HepG2 (cell line): ENCODE measurements around the gene AHCYL1. TPM values are rescaled to one million over a fixed set of nuclear protein-coding genes. Genes with fewer than 3 reads are reported as not detected.

Experiments used
- ATAC-seq: fragments of 200-7000 bp; cut with Tn5 transposase; 3 replicates; pipeline ENCODE4 v1.9.1; 2020; ENCODE audit warnings: mild to moderate bottlenecking, moderate library complexity
- BruUV-seq: library from RNA; stranded (reverse); fragments of 400-500 nt; replicated peaks from 2 replicates; lab custom pipeline; 2021; lab: Mats Ljungman, UMichigan
- CTCF ChIA-PET: fragments of 300-600 bp; formaldehyde crosslinking; extraction: SDS; loops from one replicate; lab custom pipeline; 2021; ENCODE audit warnings: low total read pairs, inconsistent platforms, low intra/inter-chr PET ratio; lab: Yijun Ruan, JAX
- POLR2A ChIA-PET: fragments of 350-600 bp; sonication (Branson Sonifier 250); formaldehyde crosslinking; loops from one replicate; lab custom pipeline; 2020; ENCODE audit warnings: antibody characterized with exemption, inconsistent platforms; lab: Yijun Ruan, JAX
- DNase-seq: peaks from one replicate; pipeline ENCODE4 v3.0.0-alpha.2; 2015; ENCODE audit warnings: low spot score
- FAIRE-seq: peaks from 3 replicates; lab custom pipeline; 2011; peaks lifted over from hg19 to GRCh38; lab: Jason Lieb, UNC
- H2AFZ ChIP-seq: one replicate; pipeline ENCODE4 v1.6.1; 2011; ENCODE audit warnings: low read length, inconsistent platforms
- H3K27ac ChIP-seq: fragments of 300-600 bp; 3 replicates; pipeline ENCODE4 v1.8.0; 2011; ENCODE audit warnings: mixed run types, mild to moderate bottlenecking, mixed read lengths, low read length, inconsistent platforms; ENCODE audit not compliant: insufficient read depth; ENCODE audit errors: extremely low read length
- H3K27me3 ChIP-seq, 2 experiments: fragments of 200-600 bp in 1 of 2; 2 replicates in 1 of 2; 3 replicates in 1 of 2; pipeline versions ENCODE4 v1.6.0 to v1.8.0; 2011; ENCODE audit warnings: low read length in 2 of 2, mild to moderate bottlenecking in 2 of 2, moderate library complexity in 2 of 2, inconsistent platforms in 1 of 2; ENCODE audit not compliant: insufficient read depth in 2 of 2, control insufficient read depth in 1 of 2
- H3K36me3 ChIP-seq, 2 experiments: fragments of 200-600 bp in 1 of 2; replicated peaks in 1 of 2; 2 replicates in 1 of 2; 3 replicates in 1 of 2; pipeline versions ENCODE4 v1.5.1 to v1.8.0; 2011; ENCODE audit warnings: low read length in 2 of 2, inconsistent platforms in 1 of 2; ENCODE audit not compliant: insufficient read depth in 2 of 2, control insufficient read depth in 1 of 2
- H3K4me1 ChIP-seq: 2 replicates; pipeline ENCODE4 v1.5.1; 2012; ENCODE audit warnings: low read length, inconsistent platforms; ENCODE audit not compliant: insufficient read depth
- H3K4me2 ChIP-seq: 2 replicates; pipeline ENCODE4 v1.6.0; 2011; ENCODE audit warnings: low read depth, low read length, inconsistent platforms
- H3K4me3 ChIP-seq, 3 experiments: fragments of 200-600 bp in 1 of 3; sonication (generic), shearing (Covaris generic) in 1 of 3; replicated peaks in 1 of 3; 2 replicates each; pipeline ENCODE4 v1.5.1; 2011 to 2016; ENCODE audit warnings: low read length in 3 of 3, inconsistent platforms in 2 of 3, low read depth in 2 of 3, mild to moderate bottlenecking in 2 of 3, control low read depth in 1 of 3, mixed read lengths in 1 of 3; ENCODE audit not compliant: insufficient read depth in 1 of 3
- H3K79me2 ChIP-seq: one replicate; pipeline ENCODE4 v1.6.1; 2011; ENCODE audit warnings: low read length, inconsistent platforms; ENCODE audit not compliant: insufficient read depth
- H3K9ac ChIP-seq: 2 replicates; pipeline ENCODE4 v1.6.0; 2011; ENCODE audit warnings: mild to moderate bottlenecking, low read depth, low read length, inconsistent platforms; ENCODE audit not compliant: insufficient read depth
- H3K9me3 ChIP-seq: 2 replicates; pipeline ENCODE4 v1.5.1; 2012; ENCODE audit warnings: mild to moderate bottlenecking, low read length
- H4K20me1 ChIP-seq: 2 replicates; pipeline ENCODE4 v1.6.0; 2011; ENCODE audit warnings: inconsistent platforms, mild to moderate bottlenecking, low read length, moderate library complexity; ENCODE audit not compliant: insufficient read depth
- CREB1 ChIP-seq, 2 experiments: fragments of 450-650 bp in 1 of 2; IDR thresholded peaks; 2 replicates each; pipeline ENCODE4 v1.6.1; 2016 to 2017; ENCODE audit warnings: control low read depth in 1 of 2, mild to moderate bottlenecking in 1 of 2, missing compliant biosample characterization in 1 of 2, missing genetic modification characterization in 1 of 2
- FOXJ3 ChIP-seq: sonication (generic); formaldehyde crosslinking; IDR thresholded peaks from 2 replicates; pipeline ENCODE4 v1.4.0; 2020; ENCODE audit warnings: missing genetic modification reagents, mild to moderate bottlenecking, borderline replicate concordance
- MLLT10 ChIP-seq: sonication (generic); formaldehyde crosslinking; IDR thresholded peaks from 2 replicates; pipeline ENCODE4 v1.4.0; 2020; ENCODE audit warnings: missing genetic modification reagents
- MXD1 ChIP-seq: sonication (generic); formaldehyde crosslinking; IDR thresholded peaks from 2 replicates; pipeline ENCODE4 v1.4.0; 2020; ENCODE audit warnings: mild to moderate bottlenecking, missing genetic modification reagents
- POLR2A ChIP-seq, 2 experiments: IDR thresholded peaks; 2 replicates each; pipeline ENCODE4 v1.6.1; 2011; ENCODE audit warnings: low read depth in 2 of 2, low read length in 2 of 2, mild to moderate bottlenecking in 1 of 2, moderate library complexity in 1 of 2; ENCODE audit not compliant: insufficient read depth in 1 of 2
- RARG ChIP-seq: sonication (generic); formaldehyde crosslinking; IDR thresholded peaks from 2 replicates; pipeline ENCODE4 v1.4.0; 2020; ENCODE audit warnings: low read depth, mild to moderate bottlenecking, missing genetic modification reagents
- SNAPC2 ChIP-seq: sonication (generic); formaldehyde crosslinking; IDR thresholded peaks from 2 replicates; pipeline ENCODE4 v1.8.1; 2022; ENCODE audit warnings: mild to moderate bottlenecking, missing genetic modification reagents
- SSRP1 ChIP-seq: IDR thresholded peaks from 2 replicates; pipeline ENCODE4 v1.6.1; 2016; ENCODE audit warnings: control low read depth
- TRIM24 ChIP-seq: sonication (generic); formaldehyde crosslinking; IDR thresholded peaks from 2 replicates; pipeline ENCODE4 v1.8.0; 2022; ENCODE audit warnings: mild to moderate bottlenecking, missing genetic modification reagents
- ZGPAT ChIP-seq: IDR thresholded peaks from 2 replicates; pipeline ENCODE4 v1.6.1; 2016; ENCODE audit warnings: mild to moderate bottlenecking
- ZNF331 ChIP-seq: sonication (generic); formaldehyde crosslinking; IDR thresholded peaks from 2 replicates; pipeline ENCODE4 v1.4.0; 2020; ENCODE audit warnings: missing genetic modification reagents
- ZNF543 ChIP-seq: sonication (generic); formaldehyde crosslinking; IDR thresholded peaks from 2 replicates; pipeline ENCODE4 v1.4.0; 2020; ENCODE audit warnings: mild to moderate bottlenecking, missing genetic modification reagents
- ZNF597 ChIP-seq: sonication (generic); formaldehyde crosslinking; IDR thresholded peaks from 2 replicates; pipeline ENCODE4 v1.5.0; 2020; ENCODE audit warnings: missing genetic modification reagents
- ZNF740 ChIP-seq: sonication (generic); formaldehyde crosslinking; IDR thresholded peaks from 2 replicates; pipeline ENCODE4 v1.4.0; 2020; ENCODE audit warnings: missing genetic modification reagents
- WGBS: methylation state at CpG from one replicate; pipeline ENCODE4 v1.1.6; 2017; ENCODE audit warnings: low lambda C conversion rate; 5-methylcytosine and 5-hydroxymethylcytosine counted together
- in situ Hi-C: cut with HindIII; loops from 2 replicates; pipeline ENCODE4 v1.10.0; 2017; ENCODE audit warnings: low pct_unique_long_range_greater_than_20kb; ENCODE audit not compliant: extremely low pct_ligation_motif_present
- intact Hi-C: fragments of 100-400 bp; cut with micrococcal nuclease; formaldehyde crosslinking; loops from one replicate; pipeline ENCODE4 v1.10.0; 2022; ENCODE audit not compliant: unreplicated experiment
- polyA plus RNA-seq, 8 experiments: library from polyadenylated mRNA; depleted of rRNA in 3 of 8; stranded (reverse) in 7 of 8; unstranded in 1 of 8; fragments of >200 nt; fragmentation: Illumina TruSeq in 4 of 8; extraction: Trizol in 4 of 8; gene quantifications; 2 replicates each; pipeline versions ENCODE4 v1.2.1 to v1.2.3, GENCODE V29; 2011 to 2016; ENCODE audit warnings: low read depth in 4 of 8, missing spikeins in 1 of 8, mixed read lengths in 1 of 8; ENCODE audit not compliant: insufficient read depth in 1 of 8
- total RNA-seq, 5 experiments: library from RNA; depleted of rRNA; stranded (reverse); fragments of >200 nt; fragmentation: Illumina TruSeq; extraction: Trizol; gene quantifications; 2 replicates each; pipeline ENCODE4 v1.2.3, GENCODE V29; 2016; ENCODE audit warnings: low read depth in 1 of 5
- TF ChIP-seq, protein P1 (sequence below): IDR thresholded peaks from 2 replicates; pipeline ENCODE4 v1.6.1; 2016

The AHCYL1 gene
- total and polyA plus RNA-seq, 2 of the 13 experiments (the other 11 are each of a cell fraction or from before 2014, with no cell fraction given): 40.9 to 76.3 TPM

- no peaks in the 10 kb centered on the region for H3K9me3 ChIP-seq
- H3K79me2 ChIP-seq: peaks cover 33% of the 10 kb centered on the region
- no peaks in the 10 kb centered on the region for H4K20me1 ChIP-seq
- CTCF ChIA-PET: no interaction called here
- H3K9ac ChIP-seq: no peak overlapping the region
- H3K4me3 ChIP-seq: no peak overlapping the region
- POLR2A ChIA-PET: no interaction called here
- DNase-seq (no peak), FAIRE-seq (no peak), ATAC-seq (no peak)
- peaks cover 10 to 32% of the 10 kb centered on the region in 2 experiments for H3K36me3 ChIP-seq
- intact Hi-C loops: no loop called here
- in situ Hi-C loops: no loop called here
- H2AFZ ChIP-seq: no peak overlapping the region
- no peak overlapping the region for H3K4me2 ChIP-seq
- H3K27ac ChIP-seq: no peak overlapping the region
- H3K4me1 ChIP-seq: peaks cover 36% of the 10 kb centered on the region
- BruUV-seq: no TSS peak
- WGBS: 88% methylated on average over 1 of the region's 1 CpG
- no peak for TF ChIP-seq SNAPC2 (CRISPR knock-in tag)
- no peaks in the 10 kb centered on the region for H3K27me3 ChIP-seq
Observed at GRCh38 chr1:110006516-110006915, 22.0 kb downstream of the AHCYL1 start.

DNA sequence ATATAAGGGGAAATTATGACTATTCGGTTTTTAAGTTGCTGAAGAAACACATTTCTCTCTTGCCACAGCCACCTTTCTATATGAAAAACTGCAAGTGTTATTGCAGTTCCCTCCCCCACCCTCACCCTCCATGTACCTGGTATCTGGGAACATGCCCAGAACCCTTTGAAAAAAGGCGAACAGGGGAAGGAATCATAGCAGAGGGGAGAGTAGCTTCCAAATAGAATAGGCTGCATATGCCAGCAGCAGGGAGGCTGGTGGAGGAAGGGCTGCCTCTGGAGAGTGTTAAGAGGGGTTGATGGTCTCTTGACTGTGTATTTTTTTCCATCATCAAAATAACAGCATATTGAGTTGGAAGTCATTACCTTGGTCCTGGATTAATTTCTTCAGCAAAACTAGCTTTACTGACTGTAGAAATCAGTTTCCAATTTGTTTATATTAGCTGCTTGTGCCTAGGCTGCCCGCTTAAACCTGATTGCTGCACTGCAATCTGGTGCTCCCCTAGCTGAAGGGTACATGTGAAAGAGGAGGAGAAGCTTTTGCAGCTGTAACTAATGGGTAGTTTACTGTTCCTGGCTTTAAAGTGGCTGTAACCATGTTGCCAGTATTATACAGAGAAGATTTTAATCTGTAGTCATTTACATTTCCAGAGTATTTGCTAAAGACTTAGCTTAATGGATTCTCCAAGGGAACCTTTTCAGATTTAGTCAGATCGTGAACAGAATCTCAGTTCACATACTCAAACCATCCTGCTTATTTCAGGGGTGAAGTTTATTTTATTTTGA lies 22.7 kb downstream of the AHCYL1 start:
- H3K36me3 ChIP-seq: peaks cover 14 to 39% of the 10 kb centered on the region in 2 experiments
- no peak overlapping the region for H2AFZ ChIP-seq
- no peak overlapping the region for H3K4me3 ChIP-seq
- no peak overlapping the region for H3K4me2 ChIP-seq
- H3K79me2 ChIP-seq: peaks cover 33% of the 10 kb centered on the region
- no TSS peak for BruUV-seq
- FAIRE-seq: no peak
- ChIA-PET CTCF (no interaction called here), POLR2A (no interaction called here)
- peaks cover 34% of the 10 kb centered on the region for H3K4me1 ChIP-seq
- no peak for ATAC-seq
- no peaks in the 10 kb centered on the region for H4K20me1 ChIP-seq
- H3K27ac ChIP-seq: no peak overlapping the region
- DNase-seq: no peak
- no peak overlapping the region for H3K9ac ChIP-seq
- WGBS: 92% methylated on average over 4 of the region's 4 CpGs
- no peaks in the 10 kb centered on the region for H3K9me3 ChIP-seq
- in situ Hi-C loops: no loop called here
- no peaks in the 10 kb centered on the region for H3K27me3 ChIP-seq
- intact Hi-C loops: no loop called here
- TF ChIP-seq TRIM24 (no peak), SSRP1 (CRISPR knock-in tag) (no peak), ZNF543 (no peak), ZGPAT (CRISPR knock-in tag) (no peak), ZNF597 (CRISPR knock-in tag) (no peak), MLLT10 (no peak), RARG (no peak), MXD1 (CRISPR knock-in tag) (no peak), POLR2A (IDR thresholded peaks at IDR 0.05; ENCODE audit: insufficient read depth in 1 of 2, low read depth in 2 of 2, low read length in 2 of 2) (no peak), CREB1 (IDR thresholded peaks at IDR 0.05) (no peak), CREB1 (CRISPR knock-in tag; IDR thresholded peaks at IDR 0.05) (no peak), ZNF740 (CRISPR knock-in tag) (no peak), ZNF331 (no peak), FOXJ3 (no peak)
- TF ChIP-seq, protein P1, sequence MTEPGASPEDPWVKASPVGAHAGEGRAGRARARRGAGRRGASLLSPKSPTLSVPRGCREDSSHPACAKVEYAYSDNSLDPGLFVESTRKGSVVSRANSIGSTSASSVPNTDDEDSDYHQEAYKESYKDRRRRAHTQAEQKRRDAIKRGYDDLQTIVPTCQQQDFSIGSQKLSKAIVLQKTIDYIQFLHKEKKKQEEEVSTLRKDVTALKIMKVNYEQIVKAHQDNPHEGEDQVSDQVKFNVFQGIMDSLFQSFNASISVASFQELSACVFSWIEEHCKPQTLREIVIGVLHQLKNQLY (CRISPR knock-in tag): no peak
